Cerebellar nuclear complex (tissue), 1 donor: ENCODE results near the gene PTPRE.

Experiments
- DNase-seq, 2 experiments: peaks; one replicate each; lab custom pipeline; 2025; lab: John Stamatoyannopoulos, UW

The PTPRE gene

DNA sequence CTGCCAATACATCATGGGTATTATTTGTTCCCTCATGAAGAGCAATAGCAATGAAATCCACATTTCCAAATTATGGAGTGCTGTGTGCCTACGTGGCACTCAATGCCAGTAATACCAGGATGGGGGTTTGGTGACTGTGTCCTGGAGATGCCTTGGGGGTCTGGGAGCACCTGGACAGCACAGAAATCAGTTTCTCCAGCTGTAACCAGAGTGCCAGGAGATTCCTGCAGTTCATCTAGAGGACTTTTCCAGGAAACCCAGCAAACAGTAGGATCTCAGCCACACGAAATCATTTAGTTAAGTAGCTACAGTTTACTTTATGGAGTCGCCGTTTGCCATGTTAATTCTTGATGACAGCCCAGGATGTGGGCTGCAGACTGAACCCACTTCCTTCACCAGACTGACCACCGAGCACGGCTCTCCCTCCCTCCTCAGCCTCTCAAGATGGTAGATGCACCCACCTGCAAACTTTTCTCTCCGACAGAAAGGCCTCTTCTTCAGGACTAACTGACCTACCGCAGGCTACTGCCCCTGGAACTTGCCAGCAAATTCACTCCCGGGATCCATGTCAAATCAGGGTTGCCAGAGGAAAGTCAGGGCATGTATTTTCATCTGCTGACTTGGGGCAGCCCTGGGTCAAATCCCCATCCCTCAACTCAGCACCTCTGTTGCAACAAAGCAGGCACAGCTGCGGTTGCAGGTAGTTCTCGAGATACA, 189.0 kb downstream of the PTPRE start:
- DNase-seq, result no peak

DNA sequence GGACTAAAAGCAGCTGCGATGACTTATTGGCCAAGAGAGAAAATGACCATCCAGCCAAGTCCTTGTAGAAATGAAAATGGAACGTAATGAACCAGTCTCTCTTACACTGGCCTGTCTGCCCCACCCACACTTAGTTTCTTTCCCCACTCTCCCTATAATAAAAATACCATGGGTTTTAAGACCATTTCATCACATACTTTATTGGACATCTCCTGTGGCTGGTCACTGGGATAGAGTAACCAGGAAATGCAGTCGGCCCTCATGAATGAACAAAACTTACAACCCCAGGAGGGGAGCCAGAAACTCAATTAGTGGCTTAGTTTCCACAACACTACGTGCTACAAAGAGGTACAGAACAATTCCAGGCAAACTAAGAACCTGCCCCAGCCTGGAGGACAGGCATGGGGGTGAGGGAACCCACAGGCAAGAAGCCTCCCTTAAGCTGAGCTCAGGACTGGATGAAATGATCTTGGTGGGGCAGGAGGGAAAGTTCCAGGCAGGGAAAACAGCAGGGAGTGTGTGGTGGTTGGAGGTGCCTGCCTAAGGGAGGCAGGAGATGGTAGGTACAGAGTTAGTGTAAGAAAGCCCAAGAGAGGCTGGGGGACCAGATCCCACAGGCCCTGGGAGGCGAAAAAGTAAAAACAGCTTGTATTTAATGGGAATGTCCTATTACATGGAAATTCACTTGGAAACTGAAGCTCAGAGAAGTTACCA, 189.7 kb downstream of the PTPRE start:
- DNase-seq, result no peak

DNA sequence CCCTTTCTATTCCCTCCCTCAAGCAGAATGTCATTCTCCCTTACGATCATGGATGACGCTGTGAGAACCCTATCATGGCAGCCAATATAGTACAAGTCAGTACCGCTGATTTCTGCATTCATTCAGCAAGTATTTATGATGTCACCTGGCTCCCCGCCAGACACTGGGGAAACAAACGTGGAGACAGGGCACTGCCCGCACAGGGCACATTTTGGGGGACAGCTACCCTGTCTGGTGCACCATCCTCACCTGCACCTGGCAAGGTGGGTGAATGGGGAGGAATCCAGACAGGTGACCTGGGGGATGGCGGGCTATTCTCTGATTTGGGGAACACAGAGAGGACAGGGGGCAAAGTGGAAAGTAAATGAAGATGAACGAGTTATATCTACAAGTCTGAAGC, 190.9 kb downstream of the PTPRE start:
- no peak for DNase-seq

DNA sequence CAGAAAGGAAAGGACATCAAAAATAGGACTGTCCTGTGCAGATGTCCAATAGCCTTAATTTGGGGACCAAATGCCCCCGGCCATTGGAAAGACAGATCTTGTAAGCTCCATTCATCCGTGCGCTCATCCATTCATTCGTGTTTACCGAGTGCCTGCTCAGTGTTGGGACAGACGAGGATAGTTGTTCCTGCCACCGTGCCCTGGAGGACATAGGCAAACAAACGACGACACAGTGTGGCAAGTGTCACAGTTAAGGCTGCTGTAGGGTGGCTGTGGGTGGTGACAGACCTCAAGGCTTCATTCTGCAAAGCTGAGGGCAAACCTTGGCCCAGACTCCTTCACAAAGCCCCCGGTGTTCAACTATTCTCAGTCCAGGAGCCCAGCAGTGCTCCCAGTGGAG, 191.7 kb downstream of the PTPRE start:
- DNase-seq, result no peak

DNA sequence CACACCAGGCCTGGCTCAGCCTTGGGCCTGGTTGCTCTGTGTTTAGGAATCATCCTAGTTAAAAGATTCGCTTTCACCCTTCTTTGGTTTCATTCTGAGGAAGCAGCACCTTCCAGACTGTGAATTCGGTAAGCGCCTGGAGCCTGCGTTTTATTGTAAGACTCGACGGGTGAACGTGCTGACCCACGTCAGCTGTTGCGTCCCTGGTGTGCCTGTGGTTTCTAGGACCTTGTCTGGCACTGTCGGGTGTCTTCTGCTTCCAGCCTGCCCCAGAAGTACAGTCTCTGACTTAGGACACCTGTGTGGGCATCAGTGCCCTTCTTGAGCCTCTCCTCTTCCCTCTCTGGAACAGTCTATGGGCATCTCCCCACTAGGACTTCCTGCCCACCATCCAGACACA, 193.0 kb downstream of the PTPRE start:
- no peak for DNase-seq

GRCh38 chr10:128101901-128102300, 195.0 kb downstream of the PTPRE start:
- no peak for DNase-seq

- no peak for DNase-seq
Measured at GRCh38 chr10:128102480-128103228, 195.8 kb downstream of the PTPRE start.

DNA sequence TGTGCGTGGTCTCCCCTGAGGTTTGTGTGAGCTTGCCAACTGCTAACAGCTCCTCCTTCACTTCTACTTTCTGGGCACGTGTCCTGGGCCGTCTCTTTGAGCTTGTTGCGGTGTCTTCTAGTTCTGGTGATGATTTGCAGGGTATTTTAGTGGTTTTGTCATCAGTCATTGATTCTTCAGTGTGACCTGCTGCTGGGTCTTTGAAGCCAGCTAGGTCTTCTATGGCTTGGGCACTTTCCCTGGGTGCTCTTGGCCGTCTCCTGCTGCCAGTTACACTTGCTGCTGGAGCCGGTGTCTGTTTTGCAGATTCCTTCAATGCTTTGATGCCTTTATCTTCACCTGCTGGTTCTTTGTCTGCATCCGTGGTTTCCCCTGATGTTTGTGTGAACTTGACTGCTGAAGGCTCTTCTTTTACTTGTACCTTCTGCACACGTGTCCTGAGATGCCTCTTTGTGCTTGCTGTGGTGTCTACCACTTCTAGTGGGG, 196.4 kb downstream of the PTPRE start:
- no peak for DNase-seq

GRCh38 chr10:128105383-128105782, 198.5 kb downstream of the PTPRE start:
- no peak for DNase-seq

- DNase-seq, result no peak
Measured at GRCh38 chr10:128109707-128110106, 202.8 kb downstream of the PTPRE start.

DNA sequence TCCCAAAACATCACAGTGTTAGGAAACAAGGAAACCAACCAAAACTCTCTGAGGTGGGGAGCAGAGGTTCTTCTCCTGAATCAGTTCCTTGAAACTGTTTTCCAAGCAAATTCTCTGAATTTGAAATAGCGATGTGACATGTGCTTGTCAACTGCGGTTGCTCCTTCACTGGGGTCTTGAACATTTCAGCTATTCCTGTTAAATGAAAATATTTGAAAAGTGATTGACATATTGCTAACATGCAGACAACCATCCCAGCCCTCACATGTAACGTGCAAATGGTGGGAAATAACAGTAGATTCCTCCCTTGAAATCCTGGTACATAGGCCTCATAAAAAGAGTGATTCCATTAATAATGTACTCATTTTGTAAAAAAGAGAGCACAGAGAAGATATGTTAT, 203.4 kb downstream of the PTPRE start:
- no peak for DNase-seq

DNA sequence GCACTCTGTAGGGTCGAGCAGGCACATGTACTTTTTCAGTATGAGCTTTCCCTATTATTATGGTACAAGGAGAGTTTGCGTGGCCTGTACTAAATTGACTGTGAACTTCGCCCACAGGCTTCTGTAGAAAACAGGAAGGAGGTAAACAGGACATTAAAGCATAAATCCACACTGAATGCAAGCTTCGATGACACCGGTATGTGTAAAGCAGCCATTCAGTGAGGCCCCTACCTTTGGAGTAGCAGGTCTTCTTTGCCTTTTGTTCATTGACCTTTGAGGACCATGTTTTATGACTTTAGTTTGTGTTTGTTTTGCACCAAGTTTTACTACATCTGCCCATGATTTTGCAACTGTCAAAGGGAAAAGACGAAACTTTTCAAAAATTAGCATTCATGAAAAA, 204.8 kb downstream of the PTPRE start:
- no peak for DNase-seq

GRCh38 chr10:128113026-128113425, 206.1 kb downstream of the PTPRE start:
- no peak for DNase-seq

DNA sequence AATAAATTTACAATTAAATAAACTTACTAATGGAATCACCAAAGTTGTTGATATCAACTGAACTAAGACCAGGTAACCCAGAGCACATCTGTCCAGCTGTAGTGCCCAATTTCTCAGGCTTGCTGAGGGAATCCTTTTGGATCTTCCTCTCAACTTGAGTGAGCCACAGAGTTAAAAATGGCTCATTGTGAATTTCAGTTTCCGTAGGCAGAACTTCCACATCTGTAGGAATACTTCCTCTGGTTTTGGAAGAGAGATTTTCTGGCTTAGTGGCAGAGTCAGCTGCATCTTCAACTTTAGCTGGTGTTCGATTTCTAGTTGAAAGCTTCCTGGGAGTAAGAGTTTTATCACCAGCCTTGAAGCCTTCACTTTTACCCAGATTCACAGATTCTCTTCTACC, 208.0 kb downstream of the PTPRE start:
- no peak for DNase-seq

- DNase-seq, result no peak
Measured at GRCh38 chr10:128115356-128115755, 208.5 kb downstream of the PTPRE start.

DNA sequence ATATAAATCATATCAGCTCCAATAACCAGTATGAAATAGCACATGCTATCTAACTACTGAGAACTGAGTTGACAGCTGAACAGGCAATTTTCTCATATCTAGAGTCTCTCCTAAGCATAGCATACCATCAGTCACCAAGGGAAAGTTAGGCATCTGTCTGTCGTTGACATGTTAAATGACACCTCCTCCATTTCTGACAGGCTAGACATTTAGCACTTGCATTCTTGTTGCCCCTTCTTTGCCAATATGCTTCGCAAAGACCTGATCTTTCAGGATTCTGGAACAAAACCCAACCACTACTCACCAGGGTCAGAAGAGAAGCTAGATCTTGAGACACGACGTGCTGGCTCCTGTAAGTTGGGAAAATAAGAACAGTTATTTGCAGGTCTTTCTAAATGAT, 209.3 kb downstream of the PTPRE start:
- no peak for DNase-seq

DNA sequence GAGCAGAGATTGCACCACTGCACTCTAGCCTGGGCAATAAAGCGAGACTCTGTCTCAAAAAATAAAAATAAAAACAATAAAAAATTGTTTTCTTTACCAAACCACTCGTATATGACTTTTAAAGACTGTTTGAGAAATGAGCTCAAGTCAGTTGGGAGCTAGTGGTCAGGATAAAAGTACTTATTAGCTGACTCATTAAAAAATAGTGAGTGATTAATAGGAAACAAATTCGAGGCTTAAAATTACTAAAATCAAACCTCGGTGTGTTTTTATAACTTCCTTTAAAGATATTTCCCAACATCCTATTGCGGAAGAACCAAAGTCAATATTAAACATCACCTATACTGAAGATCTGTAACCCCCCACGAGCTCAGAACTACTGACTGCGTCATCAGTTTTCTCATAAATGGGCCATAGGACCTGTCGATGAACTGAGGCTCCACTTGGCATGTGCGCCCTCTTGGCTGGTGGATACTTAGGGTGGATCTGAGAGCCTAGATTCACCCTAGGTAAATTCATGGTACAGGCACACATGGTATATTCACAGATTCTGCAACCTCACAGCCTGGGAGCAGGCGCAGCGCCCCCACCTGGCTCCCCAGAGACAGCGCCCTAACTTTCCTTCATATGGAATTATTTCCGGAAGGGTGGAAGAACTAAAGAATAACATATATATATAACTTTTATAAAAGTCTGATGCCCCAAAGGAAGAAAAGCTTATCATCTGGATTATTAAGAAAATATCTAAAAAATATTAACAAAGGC, 210.1 kb downstream of the PTPRE start:
- DNase-seq, result no peak

GRCh38 chr10:128121750-128122412, 215.0 kb downstream of the PTPRE start:
- no peak for DNase-seq

- DNase-seq, result no peak
Measured at GRCh38 chr10:128122931-128123330, 216.0 kb downstream of the PTPRE start.

GRCh38 chr10:128123846-128124245, 216.9 kb downstream of the PTPRE start:
- no peak for DNase-seq

- no peak for DNase-seq
Measured at GRCh38 chr10:128124813-128125403, 218.0 kb downstream of the PTPRE start.
